Activated T-cell treated with anti-CD3 and anti-CD28 coated beads, Interleukin-2, amount 50 U/mL, for 4 hours (primary cell): ENCODE measurements around the gene SERTAD2. TPM values are rescaled to one million over a fixed set of nuclear protein-coding genes. Genes with fewer than 3 reads are reported as not detected.

Source experiments
- ATAC-seq, 2 donors: fragments of 200-7000 bp; cut with Tn5 transposase; one replicate each; pipeline ENCODE4 v1.10.0; 2021
- DNase-seq: peaks from one replicate; pipeline ENCODE4 v3.0.0-alpha.2; 2020
- H3K27me3 Mint-ChIP-seq: one replicate; pipeline ENCODE4 v1.8.0; 2021; ENCODE audit warnings: low read depth, mixed read lengths
- H3K36me3 Mint-ChIP-seq: one replicate; pipeline ENCODE4 v1.8.0; 2022; ENCODE audit warnings: mixed read lengths; ENCODE audit not compliant: insufficient read depth
- H3K4me1 Mint-ChIP-seq: one replicate; pipeline ENCODE4 v1.8.0; 2021; ENCODE audit warnings: low read depth, mixed read lengths
- H3K4me3 Mint-ChIP-seq: one replicate; pipeline ENCODE4 v1.8.0; 2021; ENCODE audit warnings: mild to moderate bottlenecking, moderate library complexity, mixed read lengths
- H3K9me3 Mint-ChIP-seq: one replicate; pipeline ENCODE4 v1.8.0; 2021; ENCODE audit warnings: mixed read lengths
- total RNA-seq, 3 donors: library from RNA; stranded (reverse); gene quantifications; one replicate each; pipeline ENCODE4 v1.2.1, GENCODE V29; 2021

Gene SERTAD2
- total RNA-seq, 3 donors from 2014 or later, result 10.5 to 14.2 (median 12.7) TPM

GRCh38 chr2:64606479-64607363 lies 47.0 kb downstream of the SERTAD2 start:
- H3K4me1 Mint-ChIP-seq, result peaks cover 25% of the 10 kb centered on the region
- no peaks in the 10 kb centered on the region for H3K27me3 Mint-ChIP-seq
- peak overlapping the region; percentile 48 for H3K4me3 Mint-ChIP-seq

DNA sequence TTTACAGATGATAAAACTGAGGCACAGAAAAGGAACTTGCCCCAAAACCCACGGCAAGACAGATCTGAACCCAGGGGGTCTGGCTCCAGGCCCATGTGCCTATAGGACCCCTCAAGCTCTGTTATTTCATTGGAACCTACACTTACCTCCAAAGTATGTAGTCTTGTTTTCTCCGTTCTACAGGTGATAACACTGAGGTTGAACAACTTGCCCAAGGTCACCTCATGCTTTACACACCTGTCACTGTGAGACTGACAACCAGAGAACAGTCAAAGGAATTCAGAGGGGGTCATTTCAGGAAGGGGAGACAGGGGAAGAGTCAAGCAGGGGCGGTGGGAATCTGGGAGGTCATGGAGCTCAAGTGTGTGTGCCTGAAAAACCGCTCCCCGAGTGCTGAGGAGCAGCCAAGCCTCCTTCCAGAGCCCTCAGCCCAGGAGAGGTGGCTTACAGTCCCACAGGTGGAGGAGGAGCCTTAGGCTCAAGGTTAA lies 47.7 kb downstream of the SERTAD2 start:
- Mint-ChIP-seq H3K9me3 (no peaks in the 10 kb centered on the region), H3K4me3 (no peak overlapping the region), H3K27me3 (no peaks in the 10 kb centered on the region), H3K36me3 (no peaks in the 10 kb centered on the region), H3K4me1 (peaks cover 25% of the 10 kb centered on the region)
- no peak for ATAC-seq
- DNase-seq, result no peak

More at GRCh38 chr2:64606479-64607363, 47.0 kb downstream of the SERTAD2 start:
- Mint-ChIP-seq H3K36me3 (no peaks in the 10 kb centered on the region), H3K9me3 (no peaks in the 10 kb centered on the region)
- DNase-seq (peak; percentile 79), ATAC-seq (peak; percentile 83 to 89)

- DNase-seq (no peak), ATAC-seq (no peak)
- no peak overlapping the region for H3K4me3 Mint-ChIP-seq
- no peaks in the 10 kb centered on the region for H3K9me3 Mint-ChIP-seq
- no peaks in the 10 kb centered on the region for H3K36me3 Mint-ChIP-seq
- peaks cover 25% of the 10 kb centered on the region for H3K4me1 Mint-ChIP-seq
- H3K27me3 Mint-ChIP-seq, result no peaks in the 10 kb centered on the region
Measured at GRCh38 chr2:64605026-64605471, 48.7 kb downstream of the SERTAD2 start.

DNA sequence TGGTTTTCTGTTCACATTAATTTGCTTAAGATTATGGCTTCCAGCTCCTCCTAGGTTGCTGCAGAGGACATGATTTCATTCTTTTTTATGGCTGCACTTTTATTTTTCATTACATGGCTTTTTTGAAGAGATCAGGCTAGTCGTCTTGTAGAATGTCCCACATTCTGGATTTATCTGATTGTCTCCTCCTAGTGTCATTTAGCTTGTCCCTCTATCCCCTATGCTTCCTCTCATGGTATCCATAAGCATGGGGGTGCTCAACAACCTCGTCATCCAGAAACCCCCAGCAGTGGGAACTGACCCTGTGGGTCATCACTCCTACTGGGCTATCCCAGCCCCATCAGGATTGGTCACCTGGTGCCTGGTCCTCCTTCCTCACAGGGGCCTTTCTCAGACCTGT lies 49.6 kb downstream of the SERTAD2 start:
- no peaks in the 10 kb centered on the region for H3K27me3 Mint-ChIP-seq
- no peaks in the 10 kb centered on the region for H3K9me3 Mint-ChIP-seq
- peaks cover 28% of the 10 kb centered on the region for H3K4me1 Mint-ChIP-seq
- no peaks in the 10 kb centered on the region for H3K36me3 Mint-ChIP-seq
- no peak for DNase-seq
- ATAC-seq, result no peak
- H3K4me3 Mint-ChIP-seq, result no peak overlapping the region

DNA sequence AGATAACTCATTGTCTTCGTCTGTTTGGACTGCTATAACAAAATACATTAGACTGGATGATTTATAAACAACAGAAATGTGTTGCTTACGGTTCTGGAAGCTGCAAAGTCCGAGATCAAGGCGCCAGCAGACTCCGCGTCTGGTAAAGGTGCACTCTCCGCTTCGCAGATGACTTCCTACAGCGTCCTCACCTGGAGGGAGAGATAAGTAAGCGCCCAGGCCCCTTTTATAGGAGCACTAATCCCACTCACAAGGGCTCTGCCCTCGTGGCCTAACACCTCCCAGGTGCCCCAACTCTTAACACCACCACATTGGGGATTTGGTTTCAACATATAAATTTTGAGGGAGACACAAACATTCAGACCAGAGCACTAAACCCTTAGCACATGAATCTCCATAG lies 51.3 kb downstream of the SERTAD2 start:
- ATAC-seq, result no peak

DNA sequence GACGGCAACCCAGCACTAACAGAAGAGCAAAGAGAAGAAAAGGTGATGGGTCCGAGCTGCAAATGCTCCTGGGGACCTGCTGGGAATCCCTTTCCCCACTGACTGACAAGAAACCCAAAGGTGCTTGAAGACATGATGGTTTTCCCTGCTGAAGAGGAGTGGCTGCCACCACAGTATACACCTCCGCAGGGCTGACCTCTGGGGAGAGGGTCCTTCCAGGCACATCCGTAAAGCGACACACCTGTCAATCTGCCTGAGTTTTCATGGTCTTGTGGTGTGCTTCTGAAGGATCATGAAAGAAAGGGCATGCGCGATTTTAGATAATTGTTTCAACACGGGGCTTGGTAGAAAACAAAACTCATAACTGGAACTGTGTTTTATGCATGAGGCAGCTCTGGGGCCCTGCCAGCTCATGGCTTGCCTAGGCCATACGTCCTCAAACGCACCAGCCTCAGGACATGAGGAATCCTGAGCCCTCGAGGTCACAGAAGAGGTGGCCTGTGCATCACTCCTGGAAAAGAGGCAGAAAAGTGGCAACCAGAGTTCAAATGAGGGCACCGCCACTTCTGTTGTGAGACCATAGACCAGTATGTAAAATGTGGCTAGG lies 51.8 kb downstream of the SERTAD2 start:
- Mint-ChIP-seq H3K36me3 (no peaks in the 10 kb centered on the region), H3K4me1 (peaks cover 12% of the 10 kb centered on the region), H3K27me3 (no peaks in the 10 kb centered on the region), H3K9me3 (no peaks in the 10 kb centered on the region), H3K4me3 (no peak overlapping the region)
- ATAC-seq (no peak), DNase-seq (no peak)

More for the DNA sequence above, 51.3 kb downstream of the SERTAD2 start:
- Mint-ChIP-seq H3K4me1 (peaks cover 17% of the 10 kb centered on the region), H3K27me3 (no peaks in the 10 kb centered on the region), H3K4me3 (no peak overlapping the region), H3K36me3 (no peaks in the 10 kb centered on the region), H3K9me3 (no peaks in the 10 kb centered on the region)
- DNase-seq, result no peak

GRCh38 chr2:64601034-64601754 lies 52.5 kb downstream of the SERTAD2 start:
- H3K27me3 Mint-ChIP-seq, result no peaks in the 10 kb centered on the region
- H3K36me3 Mint-ChIP-seq, result no peaks in the 10 kb centered on the region
- ATAC-seq, result no peak
- peaks cover 6% of the 10 kb centered on the region for H3K4me1 Mint-ChIP-seq
- H3K4me3 Mint-ChIP-seq, result no peak overlapping the region
- no peak for DNase-seq
- no peaks in the 10 kb centered on the region for H3K9me3 Mint-ChIP-seq

- Mint-ChIP-seq H3K27me3 (no peaks in the 10 kb centered on the region), H3K4me1 (peaks cover 3% of the 10 kb centered on the region), H3K36me3 (peaks cover 2% of the 10 kb centered on the region), H3K9me3 (no peaks in the 10 kb centered on the region), H3K4me3 (no peak overlapping the region)
- DNase-seq (no peak), ATAC-seq (no peak)
Measured at GRCh38 chr2:64599469-64599868, 54.2 kb downstream of the SERTAD2 start.

GRCh38 chr2:64598226-64598625 lies 55.5 kb downstream of the SERTAD2 start:
- ATAC-seq, result no peak
- Mint-ChIP-seq H3K36me3 (peaks cover 2% of the 10 kb centered on the region), H3K9me3 (no peaks in the 10 kb centered on the region), H3K4me3 (no peak overlapping the region), H3K4me1 (peaks cover 3% of the 10 kb centered on the region), H3K27me3 (no peaks in the 10 kb centered on the region)
- no peak for DNase-seq

GRCh38 chr2:64595397-64596176 lies 58.1 kb downstream of the SERTAD2 start:
- Mint-ChIP-seq H3K27me3 (no peaks in the 10 kb centered on the region), H3K4me1 (peaks cover 9% of the 10 kb centered on the region), H3K4me3 (no peak overlapping the region), H3K36me3 (peaks cover 16% of the 10 kb centered on the region), H3K9me3 (no peaks in the 10 kb centered on the region)
- ATAC-seq, result no peak
- no peak for DNase-seq

- H3K36me3 Mint-ChIP-seq, result peaks cover 23% of the 10 kb centered on the region
- peaks cover 6% of the 10 kb centered on the region for H3K4me1 Mint-ChIP-seq
- DNase-seq, result no peak
- H3K4me3 Mint-ChIP-seq, result no peak overlapping the region
- H3K27me3 Mint-ChIP-seq, result no peaks in the 10 kb centered on the region
- H3K9me3 Mint-ChIP-seq, result no peaks in the 10 kb centered on the region
- peak; percentile 51 to 63 for ATAC-seq
Measured at GRCh38 chr2:64594226-64594989, 59.3 kb downstream of the SERTAD2 start.

DNA sequence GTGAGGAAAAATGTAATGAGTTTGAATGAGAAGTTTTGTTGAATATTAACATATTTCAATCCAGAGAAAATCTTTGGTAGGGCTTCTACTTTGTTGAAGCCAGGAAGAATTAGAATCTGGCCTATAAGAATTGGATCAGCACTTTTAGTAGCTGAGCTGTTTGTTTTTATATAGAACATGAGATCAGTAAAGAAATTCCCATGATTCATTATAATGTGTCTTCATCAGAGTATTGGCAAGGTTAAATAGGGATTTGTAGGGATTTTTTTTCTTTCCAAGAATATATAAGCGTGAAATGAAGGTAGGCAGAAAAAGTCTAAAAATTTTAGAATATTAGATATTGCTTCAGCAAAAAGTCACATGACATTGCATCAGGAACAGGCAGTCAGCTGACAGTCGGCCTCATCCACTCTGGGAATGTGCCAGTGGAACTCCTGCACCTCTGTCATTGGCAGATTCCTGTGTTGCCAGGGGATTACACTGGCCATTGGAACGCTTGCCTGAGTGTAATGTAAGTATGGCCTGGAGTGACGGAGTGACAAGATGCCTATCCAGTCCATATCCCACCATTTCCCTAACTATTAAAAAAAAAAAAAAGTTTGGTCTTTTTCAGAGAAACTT lies 60.6 kb downstream of the SERTAD2 start:
- Mint-ChIP-seq H3K9me3 (no peaks in the 10 kb centered on the region), H3K27me3 (no peaks in the 10 kb centered on the region)

DNA sequence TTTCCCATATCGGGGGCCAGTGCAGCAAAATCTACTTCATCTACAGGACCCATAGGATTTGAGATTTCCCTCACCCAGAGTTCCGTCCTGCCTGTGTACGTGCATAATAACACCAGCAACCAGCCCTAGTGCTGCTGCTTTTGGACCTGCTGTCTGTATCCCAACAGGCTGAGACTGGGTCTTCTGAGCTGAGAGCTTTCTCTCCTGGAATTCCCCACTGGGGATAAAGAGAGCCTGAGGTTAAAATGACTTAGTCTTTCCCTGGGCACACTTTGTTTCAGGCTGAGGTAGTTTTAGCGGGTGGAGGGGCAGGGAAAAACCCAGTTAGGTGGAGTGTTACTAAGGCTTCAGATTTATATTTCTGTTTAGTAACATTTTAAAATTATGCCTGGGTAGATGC lies 62.5 kb downstream of the SERTAD2 start:
- Mint-ChIP-seq H3K4me3 (no peak overlapping the region), H3K4me1 (peaks cover 10% of the 10 kb centered on the region), H3K36me3 (peaks cover 35% of the 10 kb centered on the region), H3K9me3 (no peaks in the 10 kb centered on the region), H3K27me3 (no peaks in the 10 kb centered on the region)
- no peak for DNase-seq
- ATAC-seq, result no peak

More for the DNA sequence above, 60.6 kb downstream of the SERTAD2 start:
- DNase-seq (no peak), ATAC-seq (no peak)
- H3K36me3 Mint-ChIP-seq, result peaks cover 26% of the 10 kb centered on the region
- H3K4me1 Mint-ChIP-seq, result peaks cover 6% of the 10 kb centered on the region
- H3K4me3 Mint-ChIP-seq, result no peak overlapping the region
